NCI-H1092 (cell line): ENCODE measurements around the gene INAVA.

Experiments used
- DNase-seq: peaks from one replicate; lab custom pipeline; 2025; lab: John Stamatoyannopoulos, UW

INAVA gene

DNA sequence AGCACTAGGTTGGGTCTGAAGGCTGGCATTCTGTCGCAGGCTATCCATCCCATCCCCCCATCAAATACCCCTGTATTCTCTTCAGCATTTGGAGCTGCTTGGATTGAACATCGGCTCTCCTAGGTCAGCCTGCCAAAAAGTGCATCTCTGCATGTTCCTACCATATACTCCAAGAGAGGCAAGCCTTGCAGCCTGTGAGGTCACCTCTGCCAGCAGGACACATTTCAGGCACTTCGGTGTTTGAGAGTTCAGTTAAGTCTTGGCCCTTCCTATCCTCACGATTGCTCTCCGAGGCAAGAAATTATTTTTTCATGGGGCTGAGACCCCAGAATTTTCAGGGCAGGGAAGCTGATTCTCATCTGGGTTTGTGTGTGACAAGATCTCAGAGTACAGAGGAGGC, 19.3 kb upstream of the INAVA start:
- DNase-seq, result no peak

DNA sequence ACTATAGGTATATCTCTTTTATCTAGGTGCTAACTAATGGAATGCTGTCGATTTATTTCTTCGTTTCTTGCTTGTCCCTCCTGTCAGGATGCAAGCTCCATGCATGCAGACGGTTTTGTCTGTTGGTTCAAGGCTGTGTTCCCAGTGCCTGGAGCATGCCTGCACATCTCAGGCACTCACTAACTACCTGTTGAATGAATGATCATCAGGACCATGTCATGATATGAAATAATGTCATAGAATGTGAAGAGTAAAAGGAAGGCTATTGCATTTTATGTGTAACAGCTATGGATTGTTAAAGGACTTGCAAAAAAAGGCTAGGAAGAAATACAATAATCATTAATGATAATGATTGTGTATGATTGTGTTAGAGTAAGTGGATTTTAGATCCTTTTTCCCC, 17.7 kb upstream of the INAVA start:
- DNase-seq, result no peak

DNA sequence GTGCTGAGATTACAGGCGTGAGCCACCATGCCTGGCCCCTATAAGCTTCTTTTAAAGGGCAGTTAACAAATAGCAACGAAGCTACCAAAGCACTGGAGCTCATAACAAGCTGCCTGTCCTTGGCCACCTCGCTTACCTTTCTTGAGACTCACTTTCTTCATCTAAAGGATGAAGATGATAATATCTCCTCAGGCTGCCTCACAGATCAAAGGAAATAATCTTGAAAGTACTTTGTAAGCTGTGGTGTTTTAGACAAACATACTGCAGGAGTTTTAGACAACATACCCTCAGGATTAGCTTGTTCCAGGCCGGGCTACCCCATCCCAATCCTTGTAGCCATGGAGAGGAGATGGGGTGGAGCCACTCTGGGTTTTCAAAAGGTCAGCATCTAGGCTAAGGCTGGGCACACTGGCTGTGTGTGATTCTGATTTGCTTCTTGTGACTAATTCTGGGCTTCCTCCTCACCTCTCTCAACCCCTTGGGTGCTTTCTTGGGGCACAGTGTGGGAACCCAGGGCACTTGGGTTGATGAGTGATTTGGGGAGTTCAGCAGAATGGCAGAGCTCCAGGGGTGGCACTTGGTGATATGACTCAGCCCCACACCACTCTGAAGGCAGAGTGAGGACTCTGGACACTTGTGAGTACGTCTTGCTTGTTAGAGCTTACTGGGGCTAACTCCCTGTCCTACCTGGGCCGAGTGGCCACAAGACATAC, 16.7 kb upstream of the INAVA start:
- DNase-seq, result no peak

DNA sequence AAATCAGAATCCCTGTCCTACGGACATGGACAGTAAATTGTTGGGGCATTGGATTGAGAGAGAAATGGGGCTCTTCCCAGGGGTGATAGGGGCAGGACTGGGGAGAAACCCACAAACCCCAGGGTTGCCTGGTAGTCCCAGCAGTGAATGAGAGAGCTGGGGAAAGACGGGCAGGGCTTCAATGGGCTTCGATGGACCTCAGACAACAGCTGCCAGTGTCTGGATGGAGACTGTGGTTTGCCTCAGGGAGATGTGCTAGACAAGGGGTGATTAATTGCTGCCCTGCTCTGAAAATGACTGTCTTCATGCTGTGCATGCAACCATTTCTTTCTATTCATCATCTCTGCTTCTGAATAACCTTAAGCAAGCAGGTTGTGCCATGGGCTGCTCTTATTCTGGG, 14.5 kb upstream of the INAVA start:
- DNase-seq, result no peak

DNA sequence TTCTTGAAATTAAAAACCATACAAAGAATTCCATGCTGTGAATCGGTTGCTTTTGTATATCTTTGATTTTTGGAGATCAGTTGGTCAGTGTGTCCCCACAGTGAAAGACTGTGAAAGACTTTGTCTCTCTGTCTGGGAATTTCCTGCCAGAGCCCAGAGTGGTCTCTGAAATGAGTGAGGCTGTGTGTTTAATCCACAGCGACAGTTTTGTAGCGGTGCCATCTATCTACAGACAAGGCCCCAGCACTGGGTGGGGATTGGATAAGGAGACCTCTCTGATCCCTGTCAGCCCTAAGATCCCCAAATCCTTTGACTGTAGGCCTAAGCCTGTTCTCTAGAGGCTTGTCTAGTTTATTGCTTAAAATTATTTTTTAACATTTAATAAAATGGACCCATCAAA, 11.6 kb upstream of the INAVA start:
- no peak for DNase-seq

DNA sequence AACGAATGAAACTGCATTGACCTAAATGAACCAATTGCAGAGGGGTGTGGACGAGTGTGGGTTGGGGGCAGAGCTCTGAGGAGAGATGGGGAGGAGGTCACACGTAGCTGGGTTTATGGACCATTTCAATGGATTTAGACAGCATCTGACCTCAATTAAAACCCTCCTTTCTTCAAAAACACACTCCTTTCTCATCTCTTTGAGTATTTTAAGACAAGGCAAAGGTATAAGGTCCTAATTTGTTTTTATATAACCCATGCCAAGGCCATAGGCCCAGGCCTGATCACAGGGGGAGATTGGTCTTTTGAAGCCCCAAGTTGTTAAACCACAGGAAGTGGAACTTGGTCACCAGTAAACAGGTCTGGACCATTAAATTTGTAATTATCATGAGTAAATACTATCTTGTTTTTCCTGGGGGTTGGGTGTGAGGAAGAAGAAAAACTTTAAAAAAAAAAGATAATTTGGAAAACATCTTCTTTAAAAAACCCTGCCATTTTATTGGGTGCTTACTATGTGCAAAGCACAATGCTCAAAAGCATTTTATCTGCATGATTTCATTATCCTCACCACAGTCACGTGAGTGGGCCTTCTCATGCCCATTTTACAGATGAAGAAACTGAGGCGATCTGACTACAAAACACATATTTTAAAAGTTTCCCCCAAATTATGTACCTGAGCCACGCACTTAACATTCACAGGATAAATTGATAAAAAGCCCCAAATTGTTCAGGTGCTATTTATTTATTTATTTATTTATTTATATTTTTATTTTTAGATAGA, 8.9 kb upstream of the INAVA start:
- no peak for DNase-seq

DNA sequence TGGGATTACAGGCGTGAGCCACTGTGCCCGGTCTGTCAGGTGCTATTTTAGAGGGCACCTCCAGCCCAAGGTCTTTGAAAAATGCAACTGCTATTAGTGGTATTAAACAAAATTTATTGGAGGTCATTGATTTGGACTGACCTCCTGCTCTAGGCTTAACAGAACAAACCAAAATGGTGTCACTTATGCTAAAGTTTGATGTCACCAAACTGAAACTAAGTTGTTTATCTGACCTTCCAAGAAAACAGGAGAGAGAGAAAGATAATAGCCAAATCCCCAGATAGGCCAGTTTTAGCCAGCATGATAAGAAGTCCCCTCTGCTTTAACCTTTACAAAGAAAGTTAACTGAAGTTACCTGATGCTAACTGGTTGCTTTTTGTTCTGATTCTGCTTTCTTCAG, 8.1 kb upstream of the INAVA start:
- DNase-seq, result no peak

DNA sequence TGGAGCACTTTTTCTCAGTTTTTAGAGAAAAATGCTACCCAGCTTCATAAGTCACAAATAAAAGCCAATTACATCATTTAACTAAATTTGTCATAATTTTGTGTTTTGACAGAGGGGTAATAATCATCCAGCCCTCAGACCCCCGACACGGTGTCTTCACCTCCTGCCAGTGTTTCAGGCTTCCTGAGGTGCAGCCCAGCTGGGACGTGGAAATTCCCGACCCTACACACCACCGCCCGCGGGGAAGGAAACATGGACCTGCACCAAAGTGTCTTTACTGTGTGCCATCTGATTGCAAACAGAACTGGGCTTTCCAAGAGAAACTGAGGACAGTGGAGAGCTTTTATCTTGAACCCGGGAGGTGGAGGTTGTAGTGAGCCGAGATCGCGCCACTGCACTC, 7.7 kb upstream of the INAVA start:
- no peak for DNase-seq

DNA sequence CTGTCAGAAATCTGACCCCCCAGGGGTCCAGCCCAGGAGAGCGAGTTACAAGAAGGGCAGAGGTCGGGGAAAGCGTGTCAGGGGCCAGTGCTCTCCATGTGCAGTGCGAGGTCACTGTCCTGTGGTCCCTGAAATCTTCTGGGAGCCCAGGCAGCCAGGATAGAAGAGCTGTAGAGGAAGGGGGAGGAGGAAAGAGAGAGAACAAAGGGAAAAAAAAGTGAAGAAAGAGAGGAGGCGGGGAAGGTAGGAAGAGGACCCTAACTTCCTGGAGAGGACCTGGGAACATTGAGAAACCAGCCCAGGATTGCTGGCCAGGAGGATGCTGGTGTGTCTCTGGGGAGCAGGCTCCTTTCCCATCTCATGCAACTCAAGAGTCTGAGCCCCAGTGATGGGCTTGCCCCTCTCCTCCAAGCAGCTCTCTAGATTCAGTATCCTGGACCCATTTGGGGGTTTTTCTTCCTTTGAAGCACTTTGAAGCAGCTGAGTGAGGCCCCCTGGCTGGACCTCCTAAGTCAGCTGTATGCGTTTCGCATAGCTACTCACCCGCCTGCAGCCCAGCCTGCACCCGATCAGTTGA, 6.8 kb upstream of the INAVA start:
- DNase-seq, result no peak

DNA sequence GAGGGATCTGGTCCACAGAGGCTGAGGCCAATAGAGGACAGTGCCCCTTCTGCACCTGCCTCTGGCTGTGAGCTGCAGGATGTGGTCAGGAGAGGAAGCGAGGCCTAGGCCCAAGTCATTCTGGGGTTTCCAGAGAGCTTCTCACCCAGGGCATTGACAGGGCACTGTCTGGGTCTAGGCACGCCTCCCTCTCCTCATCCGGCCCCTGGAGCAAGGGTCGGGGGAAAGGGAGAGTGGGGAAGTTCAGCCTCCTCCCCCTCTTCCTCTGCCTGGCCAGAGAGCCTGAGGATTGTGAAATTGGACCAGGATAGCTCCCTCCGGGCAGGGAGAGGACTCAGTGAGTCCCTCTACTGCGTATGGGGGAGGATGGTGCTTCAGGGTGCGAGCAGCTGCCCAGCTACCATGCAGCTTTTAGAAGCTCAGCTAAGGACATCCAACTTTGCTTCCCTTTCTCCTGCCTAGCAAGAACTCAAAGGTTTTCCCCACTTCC, 6.3 kb upstream of the INAVA start:
- DNase-seq, result no peak

DNA sequence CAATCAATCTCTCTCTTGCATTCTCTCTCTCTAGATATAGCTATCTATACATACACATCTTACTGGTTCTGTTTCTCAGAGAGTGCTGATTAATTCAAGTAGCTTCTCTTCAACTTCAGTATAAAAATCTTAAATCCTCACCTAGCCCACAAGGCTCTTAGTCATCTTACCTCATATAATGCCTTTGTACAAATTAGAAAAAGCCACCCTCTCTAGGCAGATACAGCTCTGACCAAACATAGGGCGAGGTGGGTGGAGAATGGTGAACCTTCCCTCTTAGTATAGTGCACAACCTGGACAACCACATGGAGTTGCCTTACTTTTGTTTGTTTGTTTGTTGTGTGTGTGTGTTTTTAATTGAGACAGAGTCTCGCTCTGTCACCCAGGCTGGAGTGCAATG, 5.1 kb upstream of the INAVA start:
- no peak for DNase-seq

DNA sequence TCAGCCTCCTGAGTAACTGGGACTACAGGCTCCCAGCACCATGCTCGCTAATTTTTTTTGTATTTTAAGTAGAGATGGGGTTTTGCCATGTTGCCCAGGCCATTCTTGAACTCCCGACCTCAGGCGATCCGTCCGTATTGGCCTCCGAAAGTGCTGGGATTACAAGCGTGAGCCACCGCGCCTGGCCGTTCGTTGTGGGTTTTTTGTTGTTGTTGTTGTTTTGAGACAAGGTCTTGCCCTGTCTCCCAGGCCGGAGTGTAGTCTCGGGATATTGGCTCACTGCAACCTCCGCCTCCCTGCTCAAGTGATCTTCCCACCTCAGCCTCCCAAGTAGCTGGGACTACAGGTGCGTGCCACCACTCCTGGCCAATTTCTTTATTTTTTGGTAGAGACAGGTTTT, 4.7 kb upstream of the INAVA start:
- DNase-seq, result no peak

DNA sequence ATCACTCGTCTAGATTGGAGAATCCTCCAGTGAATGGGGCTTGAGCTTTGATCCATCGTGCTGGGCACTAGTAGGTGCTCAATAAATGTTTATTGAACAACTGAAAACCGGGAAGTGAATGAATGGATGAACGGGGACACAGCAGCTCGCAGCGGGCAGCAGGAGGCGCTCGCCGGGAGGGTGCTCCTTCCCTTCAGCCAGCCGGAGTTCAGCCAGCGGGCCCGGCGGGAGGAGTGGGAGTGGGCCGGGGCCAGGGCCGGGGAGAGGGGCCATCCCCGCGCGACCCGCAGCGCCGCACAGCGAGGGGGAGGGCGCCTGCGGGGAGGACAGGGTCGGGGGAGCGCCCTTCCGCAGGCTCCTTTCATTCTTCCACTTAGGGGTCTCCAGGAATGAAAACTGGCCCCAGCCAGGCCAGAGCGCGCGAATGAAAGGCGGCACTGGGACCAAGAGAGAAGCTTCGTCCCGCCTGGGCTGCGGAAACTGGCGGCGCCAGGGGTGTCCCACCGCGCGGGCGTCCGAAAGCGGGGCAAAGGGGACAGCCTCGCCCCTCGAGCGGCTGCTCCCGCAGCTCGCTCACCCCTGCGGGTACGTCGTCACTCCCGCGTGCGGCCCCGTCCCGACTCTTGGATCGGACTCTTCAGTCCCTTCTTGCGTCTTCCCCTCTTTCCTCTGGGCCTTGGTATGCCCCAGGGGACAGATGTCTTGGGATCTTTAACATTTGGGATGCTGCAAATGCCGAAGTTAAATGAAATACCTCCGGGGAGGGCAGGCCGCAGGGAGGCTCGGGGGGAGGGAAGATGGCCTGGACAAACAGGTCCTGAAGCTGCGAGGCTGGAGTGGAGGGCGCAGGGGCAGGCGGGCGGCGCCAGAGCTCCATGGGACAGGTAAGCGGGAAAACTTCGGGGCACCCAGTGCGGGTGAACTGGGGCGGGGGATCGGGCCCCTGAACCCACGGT, 3.6 kb upstream of the INAVA start:
- no peak for DNase-seq

DNA sequence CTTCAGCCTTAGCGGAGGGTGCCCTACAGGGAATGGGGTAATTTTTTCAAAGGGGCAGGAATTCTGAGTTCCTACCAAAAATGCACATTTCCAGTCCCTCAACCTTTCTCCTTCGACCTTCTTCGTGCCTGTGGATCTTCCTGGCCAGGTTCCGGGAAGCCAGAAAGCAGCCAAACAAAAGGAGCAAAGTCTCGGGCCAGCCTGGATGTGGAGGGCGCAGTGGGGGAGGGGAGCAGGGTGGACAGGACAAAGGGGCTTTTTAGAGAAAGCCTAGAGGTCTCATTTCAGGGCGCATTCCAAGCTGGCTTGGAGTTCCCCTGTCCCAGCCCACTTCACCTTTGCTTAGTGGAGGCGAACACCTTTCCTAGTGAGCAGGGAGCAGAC, 2.9 kb upstream of the INAVA start:
- no peak for DNase-seq

DNA sequence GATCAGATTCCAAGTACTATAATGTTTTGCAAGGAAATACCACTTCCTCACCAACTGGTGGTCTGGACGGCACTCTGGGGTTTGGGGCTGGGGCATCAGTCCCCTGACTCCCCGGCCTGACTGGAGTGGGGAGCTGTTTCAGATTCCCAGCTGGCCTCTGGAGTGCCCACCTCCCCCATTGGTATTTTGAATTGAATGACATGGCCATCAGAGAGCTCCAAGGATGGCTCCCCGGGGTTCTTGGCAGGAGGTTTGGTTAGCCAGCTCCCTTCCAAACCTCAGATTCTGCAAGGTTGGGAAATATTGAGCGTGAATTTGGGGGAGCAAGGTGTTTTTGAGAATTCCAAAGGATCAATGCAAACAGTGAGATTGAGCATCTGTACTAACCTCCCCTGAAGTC, 2.2 kb upstream of the INAVA start:
- DNase-seq, result no peak

DNA sequence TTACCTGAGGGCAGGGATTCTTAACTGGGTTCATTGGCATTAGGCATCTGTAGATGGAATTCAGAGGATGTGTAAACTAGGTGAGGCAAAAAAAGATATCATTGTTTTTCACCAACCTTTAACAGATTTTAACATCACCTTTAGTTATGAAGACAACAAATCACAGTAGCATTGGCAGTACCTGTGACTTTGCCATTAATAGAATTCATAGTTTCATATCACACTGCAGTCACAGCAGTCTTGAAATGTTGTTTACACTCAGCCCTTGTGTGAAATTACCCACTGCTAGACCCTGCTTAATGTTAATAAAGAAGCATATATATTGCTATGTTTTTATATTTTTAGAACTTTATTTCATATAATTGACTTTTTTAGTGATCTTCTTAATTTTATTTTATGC, 1.7 kb upstream of the INAVA start:
- no peak for DNase-seq

DNA sequence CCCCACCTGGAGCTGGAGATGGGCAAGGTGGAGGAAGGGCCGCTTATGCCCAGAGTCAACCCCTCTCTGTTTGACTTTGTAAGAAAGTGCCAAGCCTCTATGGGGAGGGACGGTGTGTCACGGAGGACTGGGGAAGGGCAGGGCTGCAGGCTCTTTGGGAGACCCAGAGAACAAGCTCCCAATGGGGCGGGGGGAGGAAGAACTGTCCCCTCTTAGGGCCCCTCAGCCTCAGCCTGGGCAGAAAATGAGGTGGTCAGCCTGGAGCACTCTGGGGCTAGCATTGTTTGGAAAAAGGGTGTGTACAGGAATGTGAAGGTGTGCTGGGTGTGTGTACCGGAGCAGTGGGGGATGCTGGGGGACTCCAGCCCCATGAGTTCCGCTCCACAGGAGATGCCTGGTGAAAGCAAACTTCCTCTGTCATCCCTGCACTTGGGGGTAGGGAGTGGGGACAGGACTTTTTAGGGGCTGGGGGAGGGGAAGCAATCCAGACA, 1.2 kb upstream of the INAVA start:
- no peak for DNase-seq

DNA sequence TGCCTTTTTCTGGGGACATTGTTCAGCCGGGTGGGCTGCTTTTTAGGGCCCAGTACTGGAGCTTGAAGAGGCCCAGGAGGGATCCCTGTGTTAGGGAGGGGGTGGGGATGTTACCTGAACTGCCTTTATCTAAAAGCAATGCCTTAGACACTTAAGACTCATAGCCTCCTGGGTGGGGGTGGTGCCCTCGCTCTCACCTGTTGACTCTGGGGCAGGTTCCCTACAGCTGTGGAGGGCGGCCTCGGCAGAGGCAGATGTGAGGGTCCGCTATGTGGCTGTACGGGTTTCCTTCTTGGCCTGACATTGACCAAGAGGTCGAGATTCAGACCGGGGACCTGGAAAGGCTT, 716 bp downstream of the INAVA start:
- no peak for DNase-seq

DNA sequence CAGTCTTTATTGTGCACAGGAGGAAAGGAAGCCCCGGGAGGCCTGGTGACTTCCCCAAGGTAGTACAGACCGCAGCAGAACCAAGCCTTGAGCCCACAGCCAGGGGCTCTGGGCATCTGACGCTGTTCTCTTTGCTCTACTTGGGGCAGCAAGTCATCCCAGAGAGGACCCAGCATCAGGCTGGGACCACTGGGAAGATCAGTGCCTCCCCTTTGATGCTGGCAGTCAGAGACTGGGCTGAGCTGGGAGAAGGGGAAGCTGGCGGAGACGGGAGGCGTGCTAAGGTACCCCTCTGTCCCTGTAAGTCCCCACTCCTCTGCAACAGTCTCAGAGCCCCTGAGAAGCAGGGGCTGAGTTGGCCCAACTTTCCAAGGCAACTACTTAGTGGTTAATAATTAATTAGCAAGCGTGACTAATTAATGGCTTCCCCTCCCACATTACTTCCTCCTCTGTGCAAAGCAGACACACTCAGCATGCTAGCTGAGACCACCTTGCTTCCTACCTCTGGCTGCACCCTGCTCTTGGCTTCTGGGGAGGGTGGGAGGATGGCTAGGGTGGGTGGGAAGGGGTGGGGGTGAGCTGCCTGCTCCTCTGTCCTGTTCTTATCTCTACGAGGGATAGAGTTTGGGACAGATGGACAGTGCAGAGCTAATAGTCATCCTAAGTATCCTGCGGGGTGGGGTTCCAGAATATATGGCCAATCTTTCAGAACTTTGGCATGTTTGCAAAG, 1.3 kb downstream of the INAVA start:
- DNase-seq, result no peak

DNA sequence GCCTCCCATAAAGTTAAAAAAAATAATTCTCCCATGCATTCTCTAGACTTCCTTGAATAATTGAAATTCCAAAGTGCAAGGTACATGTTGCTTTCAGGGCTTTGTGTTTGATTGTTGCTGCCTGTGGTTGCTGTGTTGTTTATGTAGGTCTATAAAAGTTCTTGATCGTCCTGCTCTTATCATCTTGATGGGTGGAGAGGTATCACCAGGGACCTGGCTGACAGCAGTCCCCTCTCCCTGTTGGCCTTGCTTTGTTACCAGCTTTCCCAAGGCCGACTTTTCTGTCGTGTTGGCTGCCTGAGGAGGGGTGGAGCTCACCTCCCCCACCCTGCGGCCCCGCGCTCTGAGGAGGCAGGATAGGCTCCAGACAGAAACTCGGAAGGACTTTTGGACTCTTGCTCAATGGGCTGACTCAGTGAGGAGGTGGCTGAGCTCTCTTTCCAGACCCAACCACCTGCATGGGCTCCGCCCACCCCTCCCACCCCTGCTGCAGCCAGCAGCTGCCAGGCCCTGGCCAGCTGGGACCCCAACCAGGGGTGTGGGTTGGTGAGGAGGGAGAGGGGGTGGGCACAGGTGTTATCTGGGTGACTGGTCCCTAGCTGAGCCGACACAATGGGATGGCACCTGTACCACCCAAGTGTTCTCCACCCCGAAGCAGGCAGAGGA, 2.0 kb downstream of the INAVA start:
- DNase-seq, result no peak

DNA sequence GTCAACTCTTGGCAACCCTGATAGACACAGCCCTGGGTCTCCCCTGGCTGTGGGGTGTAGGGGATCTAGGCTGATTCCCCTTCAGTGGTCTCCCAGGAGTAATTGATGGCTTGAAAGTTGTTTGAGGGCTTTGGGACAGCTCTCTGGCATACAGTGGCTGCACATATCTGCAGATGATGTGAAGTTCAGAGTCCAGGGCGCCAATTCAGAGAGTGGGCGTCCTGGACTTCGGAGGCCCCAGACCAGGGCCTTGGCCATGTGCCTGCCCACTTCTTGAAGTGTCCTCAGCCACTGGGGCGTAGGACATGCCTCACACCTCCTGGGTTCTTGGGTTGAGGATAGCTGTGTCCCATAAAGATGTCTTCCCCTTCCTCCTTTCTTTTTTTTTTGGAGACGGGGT, 2.6 kb downstream of the INAVA start:
- DNase-seq, result no peak
